Fibroblast of mammary gland (primary cell): ENCODE data around the gene PRDX6.

Experiments used
- DNase-seq: peaks from one replicate; pipeline ENCODE4 v3.0.0-alpha.2; 2010; ENCODE audit warnings: low read depth
- H3K4me3 ChIP-seq: 2 replicates; pipeline ENCODE4 v1.5.1; 2011; ENCODE audit warnings: low read depth, mild to moderate bottlenecking, low read length, moderate library complexity; ENCODE audit not compliant: control insufficient read depth
- CTCF ChIP-seq: conservative IDR thresholded peaks from 2 replicates; pipeline ENCODE4 v1.5.1; 2011; ENCODE audit warnings: low read depth, low read length, inconsistent platforms; ENCODE audit not compliant: control insufficient read depth, insufficient read depth

Gene PRDX6

GRCh38 chr1:173525926-173526325, 48.8 kb downstream of the PRDX6 start:
- H3K4me3 ChIP-seq, result no peak overlapping the region
- TF ChIP-seq CTCF, result no peak
- DNase-seq, result no peak

- peak; percentile 81 for DNase-seq
- H3K4me3 ChIP-seq, result no peak overlapping the region
- no peak for TF ChIP-seq CTCF
Observed at GRCh38 chr1:173527151-173527826, 50.2 kb downstream of the PRDX6 start.

- no peak for TF ChIP-seq CTCF
- no peak for DNase-seq
Observed at GRCh38 chr1:173529106-173529505, 52.0 kb downstream of the PRDX6 start.

GRCh38 chr1:173530795-173531693, 53.9 kb downstream of the PRDX6 start:
- H3K4me3 ChIP-seq, result no peak overlapping the region
- TF ChIP-seq CTCF, result no peak
- DNase-seq, result no peak

More at GRCh38 chr1:173529106-173529505, 52.0 kb downstream of the PRDX6 start:
- H3K4me3 ChIP-seq, result no peak overlapping the region

- DNase-seq, result no peak
- H3K4me3 ChIP-seq, result no peak overlapping the region
- TF ChIP-seq CTCF, result no peak
Observed at GRCh38 chr1:173532237-173532636, 55.1 kb downstream of the PRDX6 start.

DNA sequence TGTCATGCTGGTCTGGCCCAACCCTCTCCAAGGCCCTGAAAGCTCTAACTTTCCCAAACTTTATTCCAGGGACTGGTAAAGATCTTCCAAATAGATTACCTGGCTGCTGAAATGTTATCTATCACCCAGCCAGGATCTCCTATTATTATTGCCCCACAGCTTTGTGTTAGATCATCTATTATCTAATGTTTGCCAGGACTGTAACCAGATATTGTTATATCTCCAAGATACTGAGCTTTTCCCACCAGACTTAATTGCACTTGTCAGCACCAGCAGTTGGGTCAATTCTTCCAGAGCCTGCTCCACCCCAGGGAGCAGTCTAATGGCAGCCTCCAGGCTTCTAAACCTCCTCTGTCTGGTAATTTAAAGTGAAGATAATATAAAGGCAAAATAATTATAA, 59.1 kb downstream of the PRDX6 start:
- TF ChIP-seq CTCF, result no peak
- DNase-seq, result no peak
- no peak overlapping the region for H3K4me3 ChIP-seq
